MG63 (cell line): ENCODE data around the gene SLC25A45. TPM values are rescaled to one million over a fixed set of nuclear protein-coding genes. Genes with fewer than 3 reads are reported as not detected.

Experiments used
- DNase-seq: peaks from one replicate; pipeline ENCODE4 v3.0.0-alpha.2; 2020
- H3K27me3 ChIP-seq: fragments of 250-450 bp; sonication (Bioruptor Pico); 2 replicates; pipeline ENCODE4 v1.5.1; 2020; ENCODE audit warnings: mild to moderate bottlenecking, moderate library complexity
- H3K36me3 ChIP-seq: fragments of 250-450 bp; sonication (Bioruptor Pico); 2 replicates; pipeline ENCODE4 v1.5.1; 2020; ENCODE audit warnings: mild to moderate bottlenecking, moderate library complexity
- H3K4me3 ChIP-seq: fragments of 250-450 bp; sonication (Bioruptor Pico); 2 replicates; pipeline ENCODE4 v1.5.1; 2020; ENCODE audit warnings: mild to moderate bottlenecking, moderate library complexity
- H3K9me3 ChIP-seq: fragments of 250-450 bp; sonication (Bioruptor Pico); 2 replicates; pipeline ENCODE4 v1.5.1; 2020; ENCODE audit warnings: mild to moderate bottlenecking, moderate library complexity
- total RNA-seq: library from RNA; depleted of rRNA; stranded (reverse); fragments of >200 nt; shearing (Covaris generic); gene quantifications from 2 replicates; pipeline ENCODE4 v1.2.3, GENCODE V29; 2014; ENCODE audit warnings: low replicate concordance

The SLC25A45 gene
- total RNA-seq, 1 experiment from 2014 or later: 1.9 TPM

- no peaks in the 10 kb centered on the region for H3K9me3 ChIP-seq
- no peak for DNase-seq
- H3K36me3 ChIP-seq: peaks cover 28% of the 10 kb centered on the region
- H3K4me3 ChIP-seq: no peak overlapping the region
- no peaks in the 10 kb centered on the region for H3K27me3 ChIP-seq
These were observed 16.8 kb upstream of the SLC25A45 start for GRCh38 chr11:65399249-65399648.

- H3K27me3 ChIP-seq: no peaks in the 10 kb centered on the region
- peaks cover 25% of the 10 kb centered on the region for H3K36me3 ChIP-seq
- H3K4me3 ChIP-seq: no peak overlapping the region
- no peaks in the 10 kb centered on the region for H3K9me3 ChIP-seq
- no peak for DNase-seq
These were observed 16.0 kb upstream of the SLC25A45 start for GRCh38 chr11:65398362-65398910.

- H3K4me3 ChIP-seq: no peak overlapping the region
- H3K36me3 ChIP-seq: peaks cover 24% of the 10 kb centered on the region
- no peaks in the 10 kb centered on the region for H3K27me3 ChIP-seq
- DNase-seq: no peak
- no peaks in the 10 kb centered on the region for H3K9me3 ChIP-seq
These were observed 14.6 kb upstream of the SLC25A45 start for GRCh38 chr11:65396769-65397745.

GRCh38 chr11:65395961-65396530 is 13.6 kb upstream of the SLC25A45 start:
- Histone ChIP-seq H3K9me3 (no peaks in the 10 kb centered on the region), H3K27me3 (no peaks in the 10 kb centered on the region), H3K36me3 (peaks cover 28% of the 10 kb centered on the region), H3K4me3 (no peak overlapping the region)
- no peak for DNase-seq

GRCh38 chr11:65394125-65394536 is 11.7 kb upstream of the SLC25A45 start:
- no peak overlapping the region for H3K4me3 ChIP-seq
- H3K36me3 ChIP-seq: peaks cover 30% of the 10 kb centered on the region
- no peaks in the 10 kb centered on the region for H3K27me3 ChIP-seq
- DNase-seq: no peak
- no peaks in the 10 kb centered on the region for H3K9me3 ChIP-seq

- Histone ChIP-seq H3K36me3 (peaks cover 33% of the 10 kb centered on the region), H3K27me3 (no peaks in the 10 kb centered on the region), H3K4me3 (no peak overlapping the region), H3K9me3 (no peaks in the 10 kb centered on the region)
- no peak for DNase-seq
These were observed 11.2 kb upstream of the SLC25A45 start for GRCh38 chr11:65393513-65394079.

GRCh38 chr11:65392899-65393298 is 10.5 kb upstream of the SLC25A45 start:
- no peaks in the 10 kb centered on the region for H3K27me3 ChIP-seq
- H3K9me3 ChIP-seq: no peaks in the 10 kb centered on the region
- peaks cover 37% of the 10 kb centered on the region for H3K36me3 ChIP-seq
- no peak for DNase-seq
- no peak overlapping the region for H3K4me3 ChIP-seq

- H3K27me3 ChIP-seq: no peaks in the 10 kb centered on the region
- H3K36me3 ChIP-seq: peaks cover 38% of the 10 kb centered on the region
- no peak overlapping the region for H3K4me3 ChIP-seq
- no peaks in the 10 kb centered on the region for H3K9me3 ChIP-seq
- no peak for DNase-seq
These were observed 9.9 kb upstream of the SLC25A45 start for GRCh38 chr11:65392186-65392829.

GRCh38 chr11:65390996-65391395 is 8.6 kb upstream of the SLC25A45 start:
- H3K4me3 ChIP-seq: no peak overlapping the region
- H3K36me3 ChIP-seq: peaks cover 36% of the 10 kb centered on the region
- DNase-seq: no peak
- no peaks in the 10 kb centered on the region for H3K9me3 ChIP-seq
- no peaks in the 10 kb centered on the region for H3K27me3 ChIP-seq

- no peak for DNase-seq
- Histone ChIP-seq H3K9me3 (no peaks in the 10 kb centered on the region), H3K27me3 (no peaks in the 10 kb centered on the region), H3K36me3 (peaks cover 36% of the 10 kb centered on the region), H3K4me3 (no peak overlapping the region)
These were observed 7.9 kb upstream of the SLC25A45 start for GRCh38 chr11:65390099-65390941.

GRCh38 chr11:65389294-65389980 is 7.0 kb upstream of the SLC25A45 start:
- no peaks in the 10 kb centered on the region for H3K27me3 ChIP-seq
- no peak overlapping the region for H3K4me3 ChIP-seq
- H3K36me3 ChIP-seq: peaks cover 33% of the 10 kb centered on the region
- no peaks in the 10 kb centered on the region for H3K9me3 ChIP-seq
- no peak for DNase-seq

- Histone ChIP-seq H3K4me3 (no peak overlapping the region), H3K9me3 (no peaks in the 10 kb centered on the region), H3K27me3 (no peaks in the 10 kb centered on the region), H3K36me3 (peaks cover 30% of the 10 kb centered on the region)
- no peak for DNase-seq
These were observed 6.3 kb upstream of the SLC25A45 start for GRCh38 chr11:65388731-65389130.

- peaks cover 19% of the 10 kb centered on the region for H3K36me3 ChIP-seq
- H3K27me3 ChIP-seq: no peaks in the 10 kb centered on the region
- H3K4me3 ChIP-seq: peak within 1 kb of the TSS; percentile 89
- DNase-seq: peak; percentile 84
- H3K9me3 ChIP-seq: no peaks in the 10 kb centered on the region
These were observed 4.1 kb upstream of the SLC25A45 start, which contains the start of gene FRMD8 for GRCh38 chr11:65386307-65387140. Gene FRMD8, plus strand, starts transcription at chr11:65386637. Its CDS starts 400 bp downstream, at chr11:65387037.

GRCh38 chr11:65384301-65384889 is 1.9 kb upstream of the SLC25A45 start:
- H3K27me3 ChIP-seq: no peaks in the 10 kb centered on the region
- H3K4me3 ChIP-seq: no peak overlapping the region
- peaks cover 13% of the 10 kb centered on the region for H3K36me3 ChIP-seq
- no peaks in the 10 kb centered on the region for H3K9me3 ChIP-seq
- peak; percentile 82 for DNase-seq
